GM12878 (cell line): ENCODE results near the gene NMRK1. TPM values are rescaled to one million over a fixed set of nuclear protein-coding genes. Genes with fewer than 3 reads are reported as not detected.

ENCODE experiments used
- ATAC-seq: fragments of 200-7000 bp; cut with Tn5 transposase; 3 replicates; pipeline ENCODE4 v1.9.1; 2020; ENCODE audit warnings: mild to moderate bottlenecking, moderate library complexity
- BruUV-seq: library from RNA; stranded (reverse); fragments of 400-500 nt; replicated peaks from 2 replicates; lab custom pipeline; 2021; lab: Mats Ljungman, UMichigan
- CTCF ChIA-PET: fragments of 300-600 bp; sonication (Branson Sonifier 250); formaldehyde crosslinking; extraction: SDS; loops from one replicate; lab custom pipeline; 2021; ENCODE audit warnings: inconsistent platforms; lab: Yijun Ruan, JAX
- POLR2A ChIA-PET: fragments of 350-600 bp; formaldehyde crosslinking; extraction: SDS; loops from one replicate; lab custom pipeline; 2021; ENCODE audit warnings: inconsistent platforms; lab: Charles Lee
- RAD21 ChIA-PET: fragments of 300-600 bp; sonication (Branson Sonifier 250); formaldehyde crosslinking; loops from one replicate; lab custom pipeline; 2023; ENCODE audit warnings: antibody characterized with exemption; ENCODE audit not compliant: unreplicated experiment; lab: Charles Lee
- SMC1A ChIA-PET: fragments of 300-600 bp; sonication (Branson Sonifier 250); formaldehyde crosslinking; loops from one replicate; lab custom pipeline; 2023; ENCODE audit not compliant: unreplicated experiment, uncharacterized antibody; lab: Charles Lee
- DNase-seq: peaks from one replicate; pipeline ENCODE4 v3.0.0-alpha.2; 2011; ENCODE audit warnings: low read depth, low spot score
- FAIRE-seq: peaks from 3 replicates; lab custom pipeline; 2011; peaks lifted over from hg19 to GRCh38; lab: Jason Lieb, UNC
- H2AFZ ChIP-seq: 2 replicates; pipeline ENCODE4 v1.6.0; 2011; ENCODE audit warnings: low read depth, low read length, control low read depth; ENCODE audit not compliant: control insufficient read depth
- H3K27ac ChIP-seq: 2 replicates; pipeline ENCODE4 v1.5.1; 2011; ENCODE audit warnings: control low read depth; ENCODE audit not compliant: control insufficient read depth, insufficient read depth
- H3K27me3 ChIP-seq, 2 experiments: replicated peaks in 1 of 2; 2 replicates each; pipeline versions ENCODE4 v1.6.0 to v1.6.1; 2011; ENCODE audit warnings: low read length in 1 of 2; ENCODE audit not compliant: control insufficient read depth in 2 of 2, insufficient read depth in 2 of 2
- H3K36me3 ChIP-seq, 2 experiments: 2 replicates each; pipeline ENCODE4 v1.5.1; 2011; ENCODE audit warnings: low read length in 1 of 2; ENCODE audit not compliant: control insufficient read depth in 2 of 2, insufficient read depth in 2 of 2
- H3K4me1 ChIP-seq: 2 replicates; pipeline ENCODE4 v1.6.1; 2011; ENCODE audit warnings: mild to moderate bottlenecking, low read length, moderate library complexity, mixed read lengths; ENCODE audit not compliant: control insufficient read depth, insufficient read depth
- H3K4me2 ChIP-seq: 2 replicates; pipeline ENCODE4 v1.6.0; 2011; ENCODE audit warnings: control low read depth; ENCODE audit not compliant: control insufficient read depth, insufficient read depth
- H3K4me3 ChIP-seq: fragments of 200-600 bp; sonication (generic); 2 replicates; pipeline ENCODE4 v1.5.1; 2016
- H3K79me2 ChIP-seq: 2 replicates; pipeline ENCODE4 v1.6.0; 2011; ENCODE audit warnings: low read length; ENCODE audit not compliant: control insufficient read depth, insufficient read depth
- H3K9ac ChIP-seq: 2 replicates; pipeline ENCODE4 v1.8.0; 2011; ENCODE audit warnings: low read length, control low read depth, mixed read lengths; ENCODE audit not compliant: control insufficient read depth, insufficient read depth
- H3K9me3 ChIP-seq: replicated peaks from 3 replicates; pipeline ENCODE4 v1.5.1; 2011; ENCODE audit warnings: mild to moderate bottlenecking, low read length; ENCODE audit not compliant: control insufficient read depth, insufficient read depth
- H4K20me1 ChIP-seq: 2 replicates; pipeline ENCODE4 v1.6.0; 2011; ENCODE audit not compliant: control insufficient read depth, insufficient read depth
- ATF7 ChIP-seq: fragments of 450-650 bp; IDR thresholded peaks from 2 replicates; pipeline ENCODE4 v1.6.1; 2016; ENCODE audit warnings: low read depth, mild to moderate bottlenecking
- BCLAF1 ChIP-seq: fragments of 450-650 bp; IDR thresholded peaks from 2 replicates; pipeline ENCODE4 v1.6.1; 2017; ENCODE audit warnings: antibody characterized with exemption, mild to moderate bottlenecking, moderate library complexity
- BMI1 ChIP-seq: fragments of 450-650 bp; IDR thresholded peaks from 2 replicates; pipeline ENCODE4 v1.6.1; 2016; ENCODE audit warnings: mild to moderate bottlenecking, moderate library complexity, borderline replicate concordance
- FOXK2 ChIP-seq: fragments of 450-650 bp; IDR thresholded peaks from 2 replicates; pipeline ENCODE4 v1.6.1; 2017; ENCODE audit warnings: mild to moderate bottlenecking, moderate library complexity
- IKZF2 ChIP-seq, 2 experiments: fragments of 450-650 bp; IDR thresholded peaks; 2 replicates each; pipeline ENCODE4 v1.6.1; 2017; ENCODE audit warnings: mild to moderate bottlenecking in 2 of 2, moderate library complexity in 2 of 2
- KDM1A ChIP-seq: fragments of 200-600 bp; sonication (generic); IDR thresholded peaks from 2 replicates; pipeline ENCODE4 v1.6.1; 2016; ENCODE audit warnings: borderline replicate concordance
- NFYB ChIP-seq: IDR thresholded peaks from 2 replicates; pipeline ENCODE4 v1.6.1; 2011; ENCODE audit warnings: low read depth, mild to moderate bottlenecking, low read length, improper control_type of control experiment, moderate library complexity; ENCODE audit not compliant: insufficient read depth
- WGBS: methylation state at CpG from one replicate; pipeline ENCODE4 v1.1.6; 2016; ENCODE audit warnings: low lambda C conversion rate; ENCODE audit not compliant: insufficient replicate concordance, insufficient coverage; ENCODE audit errors: missing lambda C conversion rate; 5-methylcytosine and 5-hydroxymethylcytosine counted together
- in situ Hi-C: fragments of 300-500 bp; cut with MboI; formaldehyde crosslinking; loops from 9 replicates; pipeline ENCODE4 v1.14.3; 2018; ENCODE audit warnings: mixed read lengths
- intact Hi-C: fragments of 100-400 bp; cut with micrococcal nuclease; formaldehyde crosslinking; loops from one replicate; pipeline ENCODE4 v1.14.2; 2022; ENCODE audit not compliant: unreplicated experiment
- polyA plus RNA-seq, 11 experiments: library from polyadenylated mRNA; depleted of rRNA in 4 of 11; unstranded in 6 of 11; stranded (reverse) in 5 of 11; fragments of >200 nt; fragmentation: Nextera tagmentation in 4 of 11; fragmentation: Illumina TruSeq in 1 of 11; extraction: Ambion mirVana in 4 of 11; extraction: Trizol in 1 of 11; gene quantifications; 1 replicate in 1 of 11; 2 replicates in 10 of 11; pipeline versions ENCODE4 v1.2.1 to v1.2.3, GENCODE V29; 2011 to 2016; ENCODE audit warnings: inconsistent platforms in 2 of 11, missing spikeins in 2 of 11, low read depth in 1 of 11
- total RNA-seq, 4 experiments: library from RNA; depleted of rRNA in 3 of 4; stranded (reverse); fragments of >200 nt in 3 of 4; fragmentation: Illumina TruSeq in 1 of 4; extraction: Trizol in 1 of 4; gene quantifications; 2 replicates each; pipeline versions ENCODE4 v1.2.1 to v1.2.3, GENCODE V29; 2013 to 2021

NMRK1 gene
- total and polyA plus RNA-seq, 10 of the 15 experiments (the other 5 are each of a cell fraction or from before 2014, with no cell fraction given), result 8.4 to 17.2 (median 12.1) TPM

DNA sequence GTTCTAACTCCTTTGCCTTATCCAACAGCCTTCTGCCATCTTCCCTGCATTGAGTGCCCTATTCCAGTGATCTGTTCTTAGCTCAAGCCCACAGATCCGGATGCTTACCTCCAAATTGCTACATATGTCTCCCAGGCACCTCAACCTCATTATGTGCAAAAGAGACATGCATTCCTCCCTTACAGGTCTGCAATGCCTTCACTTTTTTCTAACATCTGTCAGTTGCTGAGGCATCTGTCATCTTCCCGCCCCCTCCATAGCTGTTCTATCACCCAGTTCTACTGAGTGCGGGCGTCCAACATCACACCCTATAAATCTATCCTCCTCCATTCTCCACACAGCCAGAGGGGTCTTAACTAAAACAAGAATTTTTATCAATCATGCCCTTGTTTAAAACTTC, 20.1 kb downstream of the NMRK1 start (continued):
- TF ChIP-seq KDM1A, result no peak
- TF ChIP-seq FOXK2, result no peak
- TF ChIP-seq ATF7, result no peak
- TF ChIP-seq, all 136 proteins: peak for 0

DNA sequence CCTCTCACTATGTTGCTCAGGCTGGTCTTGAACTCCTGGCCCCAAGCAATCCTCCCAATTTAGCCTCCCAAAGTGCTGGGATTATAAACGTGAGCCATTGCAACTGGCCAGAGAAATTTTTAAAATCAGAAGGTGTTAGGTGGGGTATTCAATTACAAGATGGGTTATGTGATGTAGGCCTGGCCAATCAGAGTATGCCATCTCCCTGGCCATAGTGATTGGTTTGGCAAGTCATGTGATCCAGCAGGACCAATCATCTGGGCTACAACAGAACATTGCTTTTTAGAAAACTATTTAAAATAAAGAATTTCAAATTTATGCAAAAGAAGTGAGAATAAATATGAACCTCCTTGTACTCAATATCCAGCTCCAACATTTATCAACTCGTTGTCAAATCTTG, 22.4 kb downstream of the NMRK1 start:
- DNase-seq, result no peak
- no peaks in the 10 kb centered on the region for H3K9me3 ChIP-seq
- in situ Hi-C loops, result no loop called here
- intact Hi-C loops, result no loop called here
- CTCF ChIA-PET, result interaction anchor here (1.8 kb wide), 1 partner anchor 292 kb away, joined by 4 read pairs; no protein-coding TSS in a partner anchor
- no TSS peak for BruUV-seq
- SMC1A ChIA-PET, result interaction anchor here (1.1 kb wide), 2 partner anchors 10 to 27 kb away, joined by 3 to 4 read pairs; no protein-coding TSS in a partner anchor
- no peak for TF ChIP-seq BCLAF1
- peak; percentile 62; the same call in 1 of the 2 replicates for TF ChIP-seq NFYB
- no peak for TF ChIP-seq BMI1
- no peak for TF ChIP-seq IKZF2 (IDR thresholded peaks at IDR 0.05)
- TF ChIP-seq, all 136 proteins: peak for 1
- RAD21 ChIA-PET, result interaction anchor here (1.0 to 1.1 kb wide), 2 partner anchors 8 to 14 kb away, joined by 4 read pairs; no protein-coding TSS in a partner anchor
- Histone ChIP-seq H2AFZ (no peak overlapping the region), H3K79me2 (no peaks in the 10 kb centered on the region), H3K36me3 (no peaks in the 10 kb centered on the region), H3K27me3 (no peaks in the 10 kb centered on the region), H3K4me2 (no peak overlapping the region), H4K20me1 (no peaks in the 10 kb centered on the region), H3K4me3 (no peak overlapping the region), H3K9ac (no peak overlapping the region), H3K4me1 (no peaks in the 10 kb centered on the region), H3K27ac (no peak overlapping the region)
- POLR2A ChIA-PET, result no interaction called here
- WGBS, result 38% methylated on average over 2 of the region's 2 CpGs
- FAIRE-seq (no peak), ATAC-seq (no peak)
